Measurements from ENCODE around the gene KCNAB1.
A peak's percentile ranks its signal among the peaks of the same experiment; 100 is the strongest.

Gene KCNAB1

DNA sequence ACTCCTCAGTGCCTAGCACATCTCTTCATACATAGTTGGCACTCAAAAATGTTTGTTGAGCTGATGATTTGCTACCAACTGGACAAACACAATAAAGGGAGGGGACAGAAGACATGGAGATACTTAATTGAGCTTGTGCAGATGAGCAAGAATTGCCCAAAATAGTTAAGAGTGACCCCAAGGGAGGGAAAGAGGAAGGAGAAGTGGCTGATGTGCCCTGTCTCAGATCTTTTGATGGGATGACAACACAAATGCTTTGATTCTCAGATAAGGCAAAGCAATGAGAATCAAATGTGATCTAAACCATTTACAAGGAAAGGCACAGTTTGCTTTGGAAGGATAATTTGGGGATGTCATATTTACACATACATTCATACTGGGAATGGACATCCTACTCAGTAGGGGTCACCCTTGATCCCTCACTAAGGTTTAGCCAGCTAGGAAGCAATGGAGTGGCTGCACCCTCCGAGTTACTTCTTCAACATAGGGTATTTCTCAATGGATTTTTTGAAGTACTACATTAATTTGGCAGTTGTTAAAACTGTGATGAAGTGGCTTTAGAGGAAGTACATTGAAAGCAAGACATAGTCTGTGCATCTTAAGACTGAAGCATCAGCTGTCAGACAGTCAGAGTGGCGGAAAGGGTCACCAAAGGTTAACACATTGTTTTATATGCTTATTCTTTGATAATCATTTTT is 456.4 kb downstream of the KCNAB1 start:
- DNase-seq (ENCODE audit: low spot score) = no peak

DNA sequence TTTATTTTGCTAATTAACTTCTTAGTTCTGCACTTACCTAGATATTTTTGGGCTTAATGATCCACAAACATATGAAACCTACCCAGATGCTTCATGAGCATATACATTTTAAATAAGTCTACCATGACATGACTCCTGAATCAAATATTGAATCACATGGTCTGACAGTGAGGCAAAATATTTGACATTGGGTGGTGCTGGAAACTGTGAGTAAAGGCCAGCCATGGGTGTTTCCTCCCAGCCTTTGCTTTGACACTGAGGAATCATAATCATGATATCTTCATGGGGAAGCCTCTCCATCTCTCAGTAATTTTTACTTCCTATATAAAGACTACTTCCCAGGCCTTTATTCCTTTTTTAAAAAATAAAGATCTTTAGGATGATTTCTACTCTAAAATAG is 457.4 kb downstream of the KCNAB1 start:
- peak; percentile 30 for DNase-seq (ENCODE audit: low spot score)

DNA sequence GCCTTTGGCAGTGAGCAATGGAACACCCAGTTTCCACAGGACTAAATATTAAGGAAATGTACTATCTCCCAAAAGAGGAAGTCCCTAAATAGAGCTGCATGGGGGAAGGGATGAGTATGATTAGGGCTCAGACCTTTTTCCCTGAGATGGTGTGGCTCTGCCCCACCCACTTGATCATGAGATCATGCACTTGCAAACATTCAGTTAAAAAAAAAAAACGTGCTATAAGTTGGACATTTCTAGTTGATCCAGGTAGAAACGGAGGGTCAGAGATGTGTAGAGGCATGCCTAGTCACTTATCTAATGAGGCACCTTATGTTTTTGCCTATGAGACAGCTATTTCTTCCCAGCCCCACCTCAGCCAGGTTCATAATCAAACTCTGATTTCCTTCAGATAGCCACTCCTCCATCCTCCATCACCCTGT is 459.1 kb downstream of the KCNAB1 start:
- no peak for DNase-seq (ENCODE audit: low spot score)

DNA sequence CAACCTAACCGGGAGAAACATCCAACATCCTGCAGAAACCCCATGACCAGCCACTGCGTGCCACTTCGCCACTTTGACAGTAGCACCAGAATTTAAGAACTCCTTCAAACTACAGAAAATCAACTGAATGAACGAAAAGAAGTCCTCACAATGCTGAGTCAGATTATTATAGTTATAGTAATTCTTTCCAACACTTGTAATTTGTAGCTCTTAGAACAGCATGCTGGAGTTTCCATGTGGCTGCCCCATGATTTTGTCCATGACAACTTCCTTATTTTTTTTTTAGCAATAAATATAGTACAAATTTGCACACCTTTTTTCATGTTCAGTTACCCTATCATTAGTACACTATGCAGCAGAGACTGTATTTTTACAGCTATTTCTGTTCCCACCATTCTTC is 460.7 kb downstream of the KCNAB1 start:
- no peak for DNase-seq (ENCODE audit: low spot score)

DNA sequence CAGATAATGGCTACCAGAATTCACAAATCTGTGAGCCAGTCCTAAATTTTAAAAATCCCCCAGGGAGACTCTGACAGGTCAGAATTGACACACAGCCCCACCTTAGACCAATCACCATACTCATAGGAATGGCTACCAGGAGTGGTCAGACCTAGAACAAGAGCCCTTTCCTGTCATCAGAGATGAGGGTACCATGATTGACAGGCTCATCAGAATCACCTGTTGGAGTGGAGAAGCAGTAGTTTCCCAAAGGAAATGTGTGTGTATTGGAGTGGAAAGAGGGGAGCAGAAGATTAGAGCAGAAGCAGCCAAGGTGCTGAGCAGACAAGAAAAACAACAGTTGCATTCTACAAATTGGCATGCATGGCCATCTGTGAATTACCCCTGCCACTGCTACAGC is 461.6 kb downstream of the KCNAB1 start:
- no peak for DNase-seq (ENCODE audit: low spot score)

DNA sequence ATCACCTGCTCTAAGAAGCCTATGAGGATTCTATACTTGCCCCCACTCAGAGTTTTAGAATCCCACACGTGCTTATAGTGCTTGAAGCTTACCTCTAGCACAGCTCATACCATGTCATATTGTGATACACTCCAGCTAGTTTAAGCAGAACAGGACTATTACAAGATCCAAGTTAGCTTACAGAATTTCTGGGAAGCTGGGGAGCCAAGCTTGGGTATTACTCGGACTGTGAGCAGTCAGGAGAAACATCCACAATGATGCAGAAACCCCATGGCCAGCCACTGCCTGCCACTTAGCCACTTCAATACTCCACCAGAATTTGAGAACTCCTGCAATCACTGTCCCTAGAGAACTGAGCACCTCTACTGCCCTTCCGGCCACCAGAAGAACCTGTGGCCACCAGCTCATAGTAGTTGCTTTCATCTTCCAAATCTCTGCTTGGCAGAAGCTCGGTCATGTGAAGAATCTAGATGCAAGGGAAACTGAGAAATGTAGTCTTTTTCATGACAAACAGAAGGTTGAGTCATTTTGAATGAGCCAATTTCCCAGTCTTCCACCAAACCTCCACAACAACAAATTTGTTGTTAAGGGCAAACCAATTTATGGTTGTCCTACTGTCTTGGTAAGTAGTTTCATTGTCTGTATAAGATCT is 462.3 kb downstream of the KCNAB1 start:
- DNase-seq (ENCODE audit: low spot score) = no peak

DNA sequence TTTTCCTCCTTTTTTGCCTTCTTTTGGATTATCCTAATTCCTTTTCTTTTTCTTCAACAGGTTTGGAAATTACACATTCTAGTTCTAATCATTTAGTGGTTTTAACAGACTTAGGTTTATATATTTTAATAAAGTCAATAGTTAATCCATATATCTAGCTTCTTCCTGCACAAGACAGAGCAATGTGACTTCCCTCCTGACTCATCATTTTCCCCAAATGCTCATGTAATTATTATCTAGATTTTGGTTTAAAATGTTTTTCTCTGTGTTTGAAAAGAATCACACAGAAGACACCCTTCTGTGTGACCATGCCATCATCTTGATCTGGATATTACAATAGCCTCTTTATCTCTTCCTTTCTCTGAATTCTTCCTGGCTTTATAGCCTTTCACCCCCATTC is 463.1 kb downstream of the KCNAB1 start:
- DNase-seq (ENCODE audit: low spot score) = no peak

DNA sequence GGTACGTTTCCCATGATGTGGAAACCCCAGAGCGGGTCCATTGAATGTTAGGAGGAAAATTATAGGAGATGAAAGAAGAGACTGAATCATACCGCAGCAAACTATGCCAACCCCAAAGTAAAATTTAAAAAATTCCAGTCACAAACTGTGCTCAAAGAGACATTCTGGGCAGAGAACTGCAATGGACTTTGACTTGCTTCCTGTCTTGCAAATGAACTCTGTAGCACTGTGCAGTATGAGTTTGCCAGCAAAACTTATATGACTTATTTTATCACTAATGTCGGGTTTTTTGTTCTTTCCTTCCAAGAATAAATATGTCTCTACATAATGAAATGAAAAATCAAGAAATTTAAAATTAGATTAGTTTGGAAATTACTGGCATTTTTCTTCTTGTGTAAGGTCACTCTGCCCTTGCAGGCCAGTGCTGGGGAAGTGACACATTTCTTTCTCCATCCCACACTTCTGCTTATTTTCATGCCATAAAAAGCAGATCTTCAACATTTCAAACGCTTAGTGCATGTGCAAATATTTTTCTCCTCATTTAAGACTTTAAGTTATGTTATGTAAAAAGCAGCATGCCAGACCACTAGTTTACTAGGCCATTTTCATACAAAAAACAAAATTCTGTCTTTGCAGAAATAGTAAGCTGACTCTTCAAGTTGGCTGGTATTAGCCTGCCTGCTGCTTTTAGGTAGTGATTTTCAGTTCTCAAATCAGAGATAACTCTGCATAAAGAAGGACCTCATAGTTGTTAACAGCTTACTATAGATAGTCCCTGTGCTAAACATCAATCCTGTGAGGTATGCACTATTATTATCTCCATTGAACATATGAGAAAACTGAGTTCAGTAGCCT is 466.8 kb downstream of the KCNAB1 start:
- no peak for DNase-seq (ENCODE audit: low spot score)

DNA sequence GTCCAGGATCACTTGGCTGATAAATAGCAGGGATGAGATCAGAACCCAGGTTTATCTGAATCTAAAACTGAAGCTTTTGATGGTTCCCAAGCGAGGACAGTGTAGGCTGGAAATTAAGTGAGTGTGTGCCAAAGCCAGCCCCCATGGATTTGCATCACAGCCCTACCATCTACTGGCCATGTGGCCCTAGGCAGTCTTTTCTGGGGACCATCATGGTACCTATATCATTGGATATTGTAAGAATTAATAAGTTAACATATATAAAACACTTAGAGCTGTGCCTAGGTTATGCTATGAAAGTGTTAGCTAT is 467.3 kb downstream of the KCNAB1 start:
- DNase-seq (ENCODE audit: low spot score) = no peak

All from GM03348 (cell line).